GM23248 (cell line): ENCODE results near the gene RHO. TPM values are rescaled to one million over a fixed set of nuclear protein-coding genes. Genes with fewer than 3 reads are reported as not detected.
"Not testable (repeated sequence)": the region's sequence is repeated elsewhere in the genome, so short reads cannot be mapped to it uniquely, and the experiment has no call there.

Source experiments
- DNase-seq: peaks from one replicate; pipeline ENCODE4 v3.0.0-alpha.2; 2015
- H2AFZ ChIP-seq: fragments of 200-600 bp; sonication (generic); 2 replicates; pipeline ENCODE4 v1.6.1; 2016; ENCODE audit warnings: antibody characterized with exemption
- H3F3A ChIP-seq: fragments of 200-600 bp; sonication (generic); 2 replicates; pipeline ENCODE4 v1.6.1; 2016; ENCODE audit warnings: mild to moderate bottlenecking, antibody characterized with exemption, mixed run types; ENCODE audit not compliant: insufficient read depth
- H3K27ac ChIP-seq: fragments of 200-600 bp; sonication (generic); 2 replicates; pipeline ENCODE4 v1.5.1; 2016; ENCODE audit warnings: mild to moderate bottlenecking
- H3K27me3 ChIP-seq: fragments of 200-600 bp; sonication (generic); replicated peaks from 2 replicates; pipeline ENCODE4 v1.6.1; 2016; ENCODE audit warnings: mild to moderate bottlenecking; ENCODE audit not compliant: insufficient read depth
- H3K36me3 ChIP-seq: fragments of 200-600 bp; sonication (generic); 2 replicates; pipeline ENCODE4 v1.6.1; 2016; ENCODE audit warnings: low read depth, mild to moderate bottlenecking
- H3K4me1 ChIP-seq: fragments of 200-600 bp; sonication (generic); 2 replicates; pipeline ENCODE4 v1.6.1; 2016; ENCODE audit warnings: mild to moderate bottlenecking; ENCODE audit not compliant: insufficient read depth
- H3K4me2 ChIP-seq: fragments of 200-600 bp; sonication (generic); one replicate; pipeline ENCODE4 v1.6.1; 2016; ENCODE audit warnings: mild to moderate bottlenecking; ENCODE audit not compliant: unreplicated experiment
- H3K4me3 ChIP-seq: fragments of 200-600 bp; sonication (generic); 2 replicates; pipeline ENCODE4 v1.5.1; 2016; ENCODE audit warnings: mild to moderate bottlenecking
- H3K79me2 ChIP-seq: fragments of 200-600 bp; sonication (generic); 2 replicates; pipeline ENCODE4 v1.6.1; 2016; ENCODE audit warnings: mild to moderate bottlenecking; ENCODE audit not compliant: insufficient read depth
- H3K9ac ChIP-seq: fragments of 200-600 bp; sonication (generic); 2 replicates; pipeline ENCODE4 v1.6.1; 2016; ENCODE audit warnings: mild to moderate bottlenecking
- H3K9me2 ChIP-seq: fragments of 200-600 bp; sonication (generic); 2 replicates; pipeline ENCODE4 v1.6.1; 2016; ENCODE audit warnings: mixed run types, mild to moderate bottlenecking, moderate library complexity; ENCODE audit not compliant: insufficient read depth
- H3K9me3 ChIP-seq: fragments of 200-600 bp; sonication (generic); one replicate; pipeline ENCODE4 v1.6.1; 2017; ENCODE audit warnings: low read depth
- H4K20me1 ChIP-seq: fragments of 200-600 bp; sonication (generic); 2 replicates; pipeline ENCODE4 v1.6.0; 2016; ENCODE audit not compliant: insufficient read depth
- EZH2 ChIP-seq: fragments of 200-600 bp; sonication (generic); IDR thresholded peaks from 2 replicates; pipeline ENCODE4 v1.6.1; 2018; ENCODE audit warnings: antibody characterized with exemption, mild to moderate bottlenecking; ENCODE audit not compliant: insufficient read depth, poor library complexity, severe bottlenecking
- EZH2phosphoT487 ChIP-seq: fragments of 200-600 bp; sonication (generic); IDR thresholded peaks from 2 replicates; pipeline ENCODE4 v1.6.1; 2018; ENCODE audit warnings: antibody characterized with exemption, moderate library complexity, mild to moderate bottlenecking, low read depth; ENCODE audit not compliant: insufficient read depth
- WGBS, 2 experiments: methylation state at CpG; one replicate each; pipeline ENCODE4 v1.1.6; 2015 to 2017; ENCODE audit warnings: low lambda C conversion rate in 2 of 2, low coverage in 1 of 2; ENCODE audit errors: missing lambda C conversion rate in 2 of 2; 5-methylcytosine and 5-hydroxymethylcytosine counted together
- in situ Hi-C: fragments of 300-500 bp; cut with MboI; formaldehyde crosslinking; loops from 2 replicates; pipeline ENCODE4 v1.15.0; 2020
- polyA plus RNA-seq: library from polyadenylated mRNA; unstranded; fragments of >200 nt; fragmentation: Nextera tagmentation; extraction: Ambion mirVana; gene quantifications from 2 replicates; pipeline ENCODE4 v1.2.1, GENCODE V29; 2016
- total RNA-seq: library from RNA; depleted of rRNA; stranded (reverse); fragments of >200 nt; shearing (Covaris generic); gene quantifications from 2 replicates; pipeline ENCODE4 v1.2.3, GENCODE V29; 2014

Gene RHO
- total and polyA plus RNA-seq, 2 experiments from 2014 or later, result not detected

DNA sequence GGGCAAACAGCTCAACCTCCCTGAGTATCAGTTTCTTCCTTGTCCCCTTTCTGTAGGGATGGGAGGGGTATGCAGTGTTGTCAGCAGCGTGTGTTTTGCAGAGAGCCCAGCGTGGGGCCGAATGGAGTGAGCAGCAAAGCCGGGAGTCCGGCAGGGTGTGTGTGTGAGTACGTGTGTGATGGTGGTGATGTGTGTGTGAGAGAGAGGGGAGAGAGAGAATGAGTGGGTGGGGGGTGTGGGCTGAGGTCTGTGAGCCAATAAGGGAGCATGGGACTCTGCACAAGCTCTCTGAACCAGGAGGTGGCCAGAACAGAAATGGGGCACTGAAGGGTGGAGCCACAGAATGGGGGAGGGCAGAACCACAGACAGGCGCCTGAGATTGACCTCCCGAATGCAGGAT is 44.6 kb upstream of the RHO start:
- H3K27me3 ChIP-seq, result no peaks in the 10 kb centered on the region
- peaks cover 59% of the 10 kb centered on the region for H3F3A ChIP-seq
- peaks cover 50% of the 10 kb centered on the region for H3K4me1 ChIP-seq
- TF ChIP-seq EZH2 (no peak), EZH2phosphoT487 (no peak)
- peaks cover under 1% of the 10 kb centered on the region; the same call in 1 of the 2 replicates for H3K36me3 ChIP-seq
- no peaks in the 10 kb centered on the region for H3K79me2 ChIP-seq
- H3K9me2 ChIP-seq, result no peaks in the 10 kb centered on the region
- H3K4me3 ChIP-seq, result no peak overlapping the region
- H3K27ac ChIP-seq, result no peak overlapping the region
- H3K4me2 ChIP-seq, result no peak overlapping the region
- H4K20me1 ChIP-seq, result no peaks in the 10 kb centered on the region
- H2AFZ ChIP-seq, result no peak overlapping the region
- in situ Hi-C loops, result loop anchor here (25.0 kb wide), 1 partner anchor 328 kb away; no protein-coding TSS in a partner anchor
- no peak overlapping the region for H3K9ac ChIP-seq
- H3K9me3 ChIP-seq, result no peaks in the 10 kb centered on the region
- no peak for DNase-seq
- 86 to 87% methylated on average over 7 to 8 of the region's 8 CpGs for WGBS, 2 experiments

DNA sequence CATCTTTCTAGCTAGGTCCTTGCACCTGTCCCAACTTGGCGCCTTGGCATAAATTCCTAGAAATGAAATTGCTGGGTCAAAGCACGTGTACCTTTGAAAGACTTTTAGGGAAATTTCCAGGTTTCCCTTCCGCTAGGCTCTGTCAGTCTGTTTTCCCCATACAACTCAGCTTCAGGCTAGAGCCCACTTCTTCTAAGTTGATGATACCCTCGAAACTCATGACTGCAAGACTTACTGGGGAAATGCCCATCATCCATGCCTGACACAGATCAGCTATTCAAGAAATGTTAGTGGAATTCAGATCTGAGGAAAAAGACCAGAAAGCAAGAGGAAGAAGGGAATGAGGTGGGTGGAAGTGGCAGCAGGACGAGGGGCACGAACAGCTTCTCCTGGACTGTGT is 43.3 kb upstream of the RHO start:
- H3K9ac ChIP-seq, result peak overlapping the region; percentile 62
- peaks cover 50% of the 10 kb centered on the region for H3K4me1 ChIP-seq
- 0 out of 2 replicates have a peak overlapping the region, but pooled peaks have one; percentile 1 for H3K4me3 ChIP-seq
- not testable (repeated sequence) for H4K20me1 ChIP-seq, H2AFZ ChIP-seq, H3K79me2 ChIP-seq, H3K9me3 ChIP-seq, H3K9me2 ChIP-seq, DNase-seq, H3K36me3 ChIP-seq, H3K27me3 ChIP-seq
- H3K27ac ChIP-seq, result peak overlapping the region; percentile 97
- H3K4me2 ChIP-seq, result peak overlapping the region; percentile 43
- WGBS, 2 experiments, result 65 to 66% methylated on average over 6 of the region's 6 CpGs
- in situ Hi-C loops, result loop anchor here (25.0 kb wide), 1 partner anchor 327 kb away; no protein-coding TSS in a partner anchor
- peaks cover 57% of the 10 kb centered on the region for H3F3A ChIP-seq

DNA sequence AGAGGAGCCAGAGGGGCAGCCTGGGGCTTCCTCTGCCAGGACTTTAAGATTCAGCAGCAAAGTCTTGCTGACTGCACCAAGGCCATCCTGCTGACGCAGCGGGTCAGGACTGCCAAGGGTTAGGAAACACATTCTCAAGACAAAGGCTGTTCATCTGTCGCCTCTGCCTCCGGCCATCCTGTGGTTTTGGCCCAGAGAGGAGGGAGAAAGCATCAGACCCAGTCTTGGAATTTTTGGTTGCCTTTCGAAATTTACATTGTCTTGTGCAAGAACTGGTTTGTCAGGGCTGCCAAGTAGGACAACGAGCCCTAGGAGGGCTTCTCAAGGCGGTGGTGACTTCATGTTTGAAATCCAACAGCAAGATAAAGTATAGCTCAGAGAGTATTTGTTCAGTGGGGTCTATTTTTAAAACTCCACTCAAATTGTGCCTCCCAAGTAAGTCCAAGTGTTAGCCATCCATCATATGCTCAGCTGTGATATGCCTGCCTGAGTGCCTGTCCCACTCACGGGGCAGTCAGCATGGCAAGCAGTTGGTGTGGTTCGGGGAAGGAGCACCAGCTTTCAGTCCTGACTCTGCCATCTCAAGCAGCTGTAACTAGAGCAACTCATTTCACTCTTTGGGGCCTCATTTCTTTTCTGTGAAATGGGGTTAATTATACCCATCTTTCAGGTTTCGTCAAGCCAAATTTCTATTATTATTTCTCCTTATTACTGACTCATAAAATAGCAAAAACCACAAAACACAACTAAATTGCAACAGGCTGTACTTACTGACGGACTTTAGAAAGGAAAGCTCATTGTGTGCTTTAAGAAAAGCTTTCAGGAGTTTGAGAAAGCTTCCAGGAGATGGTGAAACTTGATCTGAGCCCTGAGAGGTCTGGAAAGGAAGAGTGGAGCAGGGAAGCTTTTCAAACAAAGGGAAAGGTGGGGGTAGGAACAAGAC is 42.4 kb upstream of the RHO start:
- H3K79me2 ChIP-seq, result no peaks in the 10 kb centered on the region
- H3F3A ChIP-seq, result peaks cover 49% of the 10 kb centered on the region
- no peaks in the 10 kb centered on the region for H4K20me1 ChIP-seq
- peak overlapping the region; percentile 75 for H3K9ac ChIP-seq
- no peaks in the 10 kb centered on the region for H3K27me3 ChIP-seq
- in situ Hi-C loops, result loop anchor here (25.0 kb wide), 1 partner anchor 326 kb away; no protein-coding TSS in a partner anchor
- WGBS, 2 experiments, result 1% methylated on average over 11 of the region's 11 CpGs
- no peak overlapping the region for H2AFZ ChIP-seq
- H3K9me3 ChIP-seq, result no peaks in the 10 kb centered on the region
- peak overlapping the region; percentile 59 for H3K4me3 ChIP-seq
- no peaks in the 10 kb centered on the region for H3K9me2 ChIP-seq
- TF ChIP-seq EZH2, result no peak
- no peak for TF ChIP-seq EZH2phosphoT487
- peak; percentile 99 for DNase-seq
- H3K4me2 ChIP-seq, result peak overlapping the region; percentile 79
- no peaks in the 10 kb centered on the region for H3K36me3 ChIP-seq
- peak overlapping the region; percentile 97 for H3K27ac ChIP-seq
- peaks cover 52% of the 10 kb centered on the region for H3K4me1 ChIP-seq

DNA sequence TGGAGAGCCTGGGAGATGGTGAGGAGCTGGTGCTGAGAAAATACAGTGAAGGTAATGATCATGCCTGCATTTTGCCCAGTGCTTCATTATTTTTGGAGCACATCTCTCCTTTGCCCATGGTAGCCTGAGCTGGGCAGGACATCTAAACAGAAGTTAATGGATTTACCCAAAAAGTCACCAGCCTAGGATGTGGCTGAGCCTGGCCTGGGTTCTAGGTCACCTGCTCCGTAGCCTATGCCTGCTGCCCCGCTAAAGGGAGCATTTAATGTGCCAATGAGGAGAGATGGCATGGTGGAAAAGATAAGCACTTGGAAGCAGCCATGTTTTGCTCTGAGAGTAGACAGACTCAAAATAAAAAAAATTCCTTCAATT is 41.8 kb upstream of the RHO start:
- H3K27ac ChIP-seq, result peak overlapping the region; percentile 97
- peak overlapping the region; percentile 59 for H3K4me3 ChIP-seq
- no peak overlapping the region for H2AFZ ChIP-seq
- no peaks in the 10 kb centered on the region for H4K20me1 ChIP-seq
- in situ Hi-C loops, result loop anchor here (25.0 kb wide), 1 partner anchor 326 kb away; no protein-coding TSS in a partner anchor
- H3K4me1 ChIP-seq, result peaks cover 46% of the 10 kb centered on the region
- TF ChIP-seq EZH2 (no peak), EZH2phosphoT487 (no peak)
- H3K9me2 ChIP-seq, result no peaks in the 10 kb centered on the region
- WGBS, 2 experiments, result 87 to 94% methylated on average over 2 of the region's 2 CpGs
- H3K9ac ChIP-seq, result peak overlapping the region; percentile 75
- no peaks in the 10 kb centered on the region for H3K79me2 ChIP-seq
- peaks cover 47% of the 10 kb centered on the region for H3F3A ChIP-seq
- peak overlapping the region; percentile 79 for H3K4me2 ChIP-seq
- no peaks in the 10 kb centered on the region for H3K9me3 ChIP-seq
- no peak for DNase-seq
- H3K36me3 ChIP-seq, result no peaks in the 10 kb centered on the region
- H3K27me3 ChIP-seq, result no peaks in the 10 kb centered on the region
